ENCODE measurements around the gene TFAP2A. TPM values are rescaled to one million over a fixed set of nuclear protein-coding genes. Genes with fewer than 3 reads are reported as not detected.

The TFAP2A gene
- polyA plus RNA-seq, 3 donors, result not detected

DNA sequence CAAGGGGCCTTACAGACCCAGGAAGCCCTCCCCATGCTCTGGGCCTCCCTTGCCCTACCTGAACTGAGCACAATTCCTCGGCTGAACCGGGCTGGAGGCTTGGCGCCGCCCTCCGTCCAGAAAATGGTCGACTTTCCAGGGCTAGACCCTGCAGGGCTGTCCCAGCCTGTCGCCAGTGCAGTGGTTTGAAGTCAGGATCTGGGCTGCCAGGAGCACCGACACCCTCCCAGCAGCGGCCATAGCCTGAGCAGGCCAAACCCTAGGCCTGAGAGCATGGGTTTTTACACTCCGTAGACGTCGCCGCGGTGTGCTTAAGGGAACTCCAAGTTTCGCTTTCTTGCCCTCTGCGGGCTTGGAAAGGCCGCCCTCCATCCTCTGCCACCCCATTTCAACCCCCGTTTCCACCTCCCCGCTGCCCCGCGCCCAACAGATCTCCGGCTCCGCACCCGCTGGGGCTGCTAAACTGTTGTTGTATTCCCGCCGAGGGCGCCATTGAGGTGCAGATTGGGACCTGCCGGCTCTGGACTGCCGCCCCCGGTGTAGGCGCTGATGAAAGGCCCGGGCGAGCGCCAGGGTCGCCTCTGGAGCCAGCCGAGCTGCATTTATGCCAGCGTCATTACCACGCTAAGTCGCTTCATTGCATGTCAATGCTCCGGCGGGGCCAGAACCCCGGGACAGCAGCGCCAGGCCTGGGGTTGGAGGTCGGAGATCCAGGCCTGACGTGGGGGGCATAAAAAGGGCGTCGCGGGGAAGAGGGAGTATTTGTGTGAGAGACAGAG is 2.2 kb upstream of the TFAP2A start:
- Histone ChIP-seq H3K4me2 (replicated peaks; ENCODE audit: extremely low read depth, low read length, poor library complexity, severe bottlenecking) (peak overlapping the region; percentile 60), H3K36me3 (replicated peaks in 1 of 2; ENCODE audit: control insufficient read depth in 1 of 2, insufficient read depth in 2 of 2, low read length in 2 of 2) (no peaks in the 10 kb centered on the region), H3K27ac (ENCODE audit: low read depth in 1 of 2, low read length in 2 of 2) (no peak overlapping the region), H3K79me2 (ENCODE audit: insufficient read depth, low read length) (no peaks in the 10 kb centered on the region), H3K9ac (ENCODE audit: insufficient read depth, low read length, poor library complexity, severe bottlenecking) (no peak overlapping the region), H2AFZ (ENCODE audit: insufficient read depth, low read depth, low read length, poor library complexity, severe bottlenecking) (peak overlapping the region; percentile 46), H3K27me3 (ENCODE audit: control insufficient read depth in 2 of 2, insufficient read depth in 2 of 2, low read length in 2 of 2) (peaks cover 92 to 98% of the 10 kb centered on the region in 2 donors), H4K20me1 (ENCODE audit: insufficient read depth, low read length) (no peaks in the 10 kb centered on the region), H3K9me3 (replicated peaks in 1 of 2; ENCODE audit: control insufficient read depth in 1 of 2, insufficient read depth in 1 of 2, low read length in 2 of 2) (peaks cover 20 to 89% of the 10 kb centered on the region in 2 donors), H3K4me3 (replicated peaks in 1 of 3; ENCODE audit: low read depth in 2 of 3, low read length in 3 of 3) (peak overlapping the region; percentile 2 to 65 (median 10)), H3K4me1 (ENCODE audit: control insufficient read depth in 1 of 2, insufficient read depth in 2 of 2, low read length in 2 of 2) (peaks cover 34 to 40% of the 10 kb centered on the region in 2 donors)
- Mint-ChIP-seq H3K4me1 (peaks cover 60% of the 10 kb centered on the region), H3K9me3 (peaks cover 4 to 81% (median 60%) of the 10 kb centered on the region in 7 donors), H3K36me3 (peaks cover 21 to 32% of the 10 kb centered on the region in 2 donors), H3K27me3 (ENCODE audit: low read depth in 3 of 3) (peaks cover 91 to 100% (median 97%) of the 10 kb centered on the region in 3 donors), H3K4me3 (peak overlapping the region; percentile 78 to 96), H3K27ac (no peak overlapping the region)
- intact Hi-C loops (cut with micrococcal nuclease), result no loop called here
- no peak for DNase-seq
- TF ChIP-seq, protein P1, sequence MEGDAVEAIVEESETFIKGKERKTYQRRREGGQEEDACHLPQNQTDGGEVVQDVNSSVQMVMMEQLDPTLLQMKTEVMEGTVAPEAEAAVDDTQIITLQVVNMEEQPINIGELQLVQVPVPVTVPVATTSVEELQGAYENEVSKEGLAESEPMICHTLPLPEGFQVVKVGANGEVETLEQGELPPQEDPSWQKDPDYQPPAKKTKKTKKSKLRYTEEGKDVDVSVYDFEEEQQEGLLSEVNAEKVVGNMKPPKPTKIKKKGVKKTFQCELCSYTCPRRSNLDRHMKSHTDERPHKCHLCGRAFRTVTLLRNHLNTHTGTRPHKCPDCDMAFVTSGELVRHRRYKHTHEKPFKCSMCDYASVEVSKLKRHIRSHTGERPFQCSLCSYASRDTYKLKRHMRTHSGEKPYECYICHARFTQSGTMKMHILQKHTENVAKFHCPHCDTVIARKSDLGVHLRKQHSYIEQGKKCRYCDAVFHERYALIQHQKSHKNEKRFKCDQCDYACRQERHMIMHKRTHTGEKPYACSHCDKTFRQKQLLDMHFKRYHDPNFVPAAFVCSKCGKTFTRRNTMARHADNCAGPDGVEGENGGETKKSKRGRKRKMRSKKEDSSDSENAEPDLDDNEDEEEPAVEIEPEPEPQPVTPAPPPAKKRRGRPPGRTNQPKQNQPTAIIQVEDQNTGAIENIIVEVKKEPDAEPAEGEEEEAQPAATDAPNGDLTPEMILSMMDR (IDR thresholded peaks at IDR 0.05), result no peak
- 4% methylated on average over 46 of the region's 48 CpGs for WGBS (ENCODE audit: insufficient coverage)

- no peak for DNase-seq
- intact Hi-C loops (cut with micrococcal nuclease), result no loop called here
- H3K27me3 ChIP-seq (ENCODE audit: control insufficient read depth in 2 of 2, insufficient read depth in 2 of 2, low read length in 2 of 2), result peaks cover 93 to 98% of the 10 kb centered on the region in 2 donors
- H3K36me3 ChIP-seq (replicated peaks in 1 of 2; ENCODE audit: control insufficient read depth in 1 of 2, insufficient read depth in 2 of 2, low read length in 2 of 2), result no peaks in the 10 kb centered on the region
- WGBS (ENCODE audit: insufficient coverage), result 45% methylated on average over 1 of the region's 5 CpGs
- peaks cover 38 to 46% of the 10 kb centered on the region in 2 donors for H3K4me1 ChIP-seq (ENCODE audit: control insufficient read depth in 1 of 2, insufficient read depth in 2 of 2, low read length in 2 of 2)
- H2AFZ ChIP-seq (ENCODE audit: insufficient read depth, low read depth, low read length, poor library complexity, severe bottlenecking), result peak overlapping the region; percentile 46
- peaks cover 4 to 81% (median 63%) of the 10 kb centered on the region in 7 donors for H3K9me3 Mint-ChIP-seq
- H3K4me1 Mint-ChIP-seq, result peaks cover 61% of the 10 kb centered on the region
- no peak overlapping the region for H3K27ac Mint-ChIP-seq
- no peaks in the 10 kb centered on the region for H3K79me2 ChIP-seq (ENCODE audit: insufficient read depth, low read length)
- peaks cover 24 to 32% of the 10 kb centered on the region in 2 donors for H3K36me3 Mint-ChIP-seq
- H3K27me3 Mint-ChIP-seq (ENCODE audit: low read depth in 3 of 3), result peaks cover 91 to 100% (median 97%) of the 10 kb centered on the region in 3 donors
- peak overlapping the region; percentile 78 to 96 for H3K4me3 Mint-ChIP-seq
- H3K9ac ChIP-seq (ENCODE audit: insufficient read depth, low read length, poor library complexity, severe bottlenecking), result no peak overlapping the region
- H3K27ac ChIP-seq (ENCODE audit: low read depth in 1 of 2, low read length in 2 of 2), result no peak overlapping the region
- H3K4me2 ChIP-seq (replicated peaks; ENCODE audit: extremely low read depth, low read length, poor library complexity, severe bottlenecking), result peak overlapping the region; percentile 60
- no peaks in the 10 kb centered on the region for H4K20me1 ChIP-seq (ENCODE audit: insufficient read depth, low read length)
- H3K9me3 ChIP-seq (replicated peaks in 1 of 2; ENCODE audit: control insufficient read depth in 1 of 2, insufficient read depth in 1 of 2, low read length in 2 of 2), result peaks cover 20 to 83% of the 10 kb centered on the region in 2 donors
- peak overlapping the region in 1 of 3 experiments; percentile 65 for H3K4me3 ChIP-seq (replicated peaks in 1 of 3; ENCODE audit: low read depth in 2 of 3, low read length in 3 of 3)
- TF ChIP-seq, protein P1 (IDR thresholded peaks at IDR 0.05), result no peak
Measured at GRCh38 chr6:10416516-10416862, 1.6 kb upstream of the TFAP2A start.
